ENCODE data around the gene B4GALNT3.

B4GALNT3 gene

DNA sequence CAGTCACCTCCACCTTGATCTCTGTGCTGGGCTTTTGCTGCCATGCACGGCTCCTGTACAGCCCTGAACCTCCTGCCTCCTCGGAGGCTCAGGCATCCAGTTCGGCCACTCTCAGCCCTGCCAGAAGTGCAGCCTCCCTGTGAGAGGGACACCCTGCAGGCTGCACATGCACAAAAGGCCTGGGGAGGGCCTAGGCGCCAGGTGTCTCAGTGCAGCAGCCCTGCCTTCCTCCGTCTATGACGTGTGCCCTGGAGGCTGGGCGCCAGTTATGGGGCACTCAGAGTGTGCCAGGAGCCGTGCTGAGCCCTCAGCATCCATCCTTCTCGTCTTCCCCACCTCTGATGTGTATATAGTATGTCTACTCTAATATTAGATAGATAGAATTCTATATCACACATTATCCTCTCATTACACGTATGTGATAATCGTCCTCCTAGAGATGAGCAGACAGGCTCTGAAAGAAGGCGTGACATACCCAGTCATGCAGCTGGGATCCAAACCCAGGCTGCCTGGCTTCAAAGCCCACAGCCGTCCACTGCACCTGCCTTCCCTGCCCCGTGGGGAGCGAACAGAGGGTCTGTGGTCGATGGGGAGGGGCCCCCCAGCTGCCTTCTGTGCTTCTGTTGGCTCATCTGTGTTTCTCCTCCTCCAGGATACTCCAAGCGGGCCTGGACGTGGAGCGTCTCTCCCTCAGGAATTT lies 101.1 kb downstream of the B4GALNT3 start:
- H3K4me3 ChIP-seq (replicated peaks in 1 of 2; ENCODE audit: low read depth in 2 of 2, low read length in 2 of 2), result no peak overlapping the region
- TF ChIP-seq, protein P1, sequence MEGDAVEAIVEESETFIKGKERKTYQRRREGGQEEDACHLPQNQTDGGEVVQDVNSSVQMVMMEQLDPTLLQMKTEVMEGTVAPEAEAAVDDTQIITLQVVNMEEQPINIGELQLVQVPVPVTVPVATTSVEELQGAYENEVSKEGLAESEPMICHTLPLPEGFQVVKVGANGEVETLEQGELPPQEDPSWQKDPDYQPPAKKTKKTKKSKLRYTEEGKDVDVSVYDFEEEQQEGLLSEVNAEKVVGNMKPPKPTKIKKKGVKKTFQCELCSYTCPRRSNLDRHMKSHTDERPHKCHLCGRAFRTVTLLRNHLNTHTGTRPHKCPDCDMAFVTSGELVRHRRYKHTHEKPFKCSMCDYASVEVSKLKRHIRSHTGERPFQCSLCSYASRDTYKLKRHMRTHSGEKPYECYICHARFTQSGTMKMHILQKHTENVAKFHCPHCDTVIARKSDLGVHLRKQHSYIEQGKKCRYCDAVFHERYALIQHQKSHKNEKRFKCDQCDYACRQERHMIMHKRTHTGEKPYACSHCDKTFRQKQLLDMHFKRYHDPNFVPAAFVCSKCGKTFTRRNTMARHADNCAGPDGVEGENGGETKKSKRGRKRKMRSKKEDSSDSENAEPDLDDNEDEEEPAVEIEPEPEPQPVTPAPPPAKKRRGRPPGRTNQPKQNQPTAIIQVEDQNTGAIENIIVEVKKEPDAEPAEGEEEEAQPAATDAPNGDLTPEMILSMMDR (IDR thresholded peaks at IDR 0.05; ENCODE audit: low read depth, low read length), result no peak
- no peak for DNase-seq (ENCODE audit: low read depth in 2 of 2)

DNA sequence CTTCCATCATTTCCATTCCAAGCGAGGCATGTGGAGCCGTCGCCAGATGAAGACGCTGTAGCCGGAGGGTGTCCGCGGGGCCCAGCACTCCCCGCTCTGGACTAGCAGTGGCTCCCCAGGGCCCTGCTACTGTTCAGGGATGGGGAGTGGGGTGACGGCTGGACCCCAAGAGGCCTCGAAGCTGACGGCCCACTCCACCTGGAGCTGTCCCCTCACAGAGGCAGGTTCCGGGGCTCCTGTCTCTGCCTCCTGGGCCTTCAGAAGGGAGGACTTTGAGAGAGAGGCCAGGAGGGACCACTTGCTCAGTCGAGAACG lies 101.6 kb downstream of the B4GALNT3 start:
- H3K4me3 ChIP-seq (replicated peaks in 1 of 2; ENCODE audit: low read depth in 2 of 2, low read length in 2 of 2), result no peak overlapping the region
- TF ChIP-seq, protein P1 (IDR thresholded peaks at IDR 0.05; ENCODE audit: low read depth, low read length), result no peak
- DNase-seq (ENCODE audit: low read depth in 2 of 2), result no peak

DNA sequence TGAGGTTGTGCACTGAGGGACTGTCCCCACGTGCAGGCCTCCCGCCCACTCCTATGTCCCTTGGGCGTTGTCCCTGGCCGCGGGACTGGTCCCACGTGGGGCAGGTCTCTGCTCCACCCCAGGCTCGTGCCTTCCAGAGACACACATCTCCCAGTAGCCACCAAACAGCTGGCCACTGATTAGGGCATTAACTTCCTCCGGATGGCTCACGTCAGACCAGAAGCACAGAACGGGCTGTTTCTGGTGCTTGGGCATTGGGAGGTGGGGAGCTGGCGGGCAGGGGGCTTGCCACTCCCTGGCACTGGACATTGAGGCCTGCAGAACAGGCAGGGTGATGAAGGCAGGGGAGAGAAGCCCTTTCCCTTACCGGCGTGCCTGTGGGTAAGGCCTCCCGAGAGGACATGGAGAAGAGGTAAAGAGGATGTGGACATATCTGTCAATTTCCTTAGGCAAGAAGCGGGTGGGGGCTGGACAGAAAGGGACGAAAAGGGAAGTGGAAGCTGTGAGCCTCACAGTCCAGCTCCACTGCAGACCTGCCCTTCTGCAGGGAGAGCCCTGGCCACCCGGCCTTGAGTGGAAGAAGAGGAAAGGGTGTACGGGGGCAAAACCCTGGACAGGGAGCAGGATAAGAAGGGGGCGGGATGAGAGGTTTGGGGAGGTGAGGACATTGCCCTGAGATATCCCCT lies 102.3 kb downstream of the B4GALNT3 start:
- TF ChIP-seq, protein P1 (IDR thresholded peaks at IDR 0.05; ENCODE audit: low read depth, low read length), result no peak
- no peak for DNase-seq (ENCODE audit: low read depth in 2 of 2)
- H3K4me3 ChIP-seq (replicated peaks in 1 of 2; ENCODE audit: low read depth in 2 of 2, low read length in 2 of 2), result no peak overlapping the region

DNA sequence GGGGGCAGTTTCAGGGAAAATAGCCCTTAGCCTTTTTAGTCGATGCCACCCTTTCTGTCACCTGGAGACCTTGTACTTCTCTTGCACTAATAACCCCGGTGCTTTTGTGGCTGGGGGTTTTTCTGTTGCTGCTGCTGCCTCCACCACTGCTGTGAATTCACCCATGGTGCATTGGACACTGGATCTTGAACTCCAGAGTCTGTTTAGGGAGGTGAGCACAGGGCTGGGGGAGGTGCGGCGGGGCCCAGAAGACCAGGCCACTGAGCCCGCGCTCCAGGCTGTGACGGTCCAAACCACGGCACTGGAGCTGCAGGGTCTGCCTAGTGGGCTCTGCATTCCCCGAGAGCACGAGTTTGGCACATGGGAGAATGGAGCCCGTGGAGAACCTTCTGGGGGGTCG lies 102.9 kb downstream of the B4GALNT3 start:
- TF ChIP-seq, protein P1 (IDR thresholded peaks at IDR 0.05; ENCODE audit: low read depth, low read length), result no peak
- DNase-seq (ENCODE audit: low read depth in 2 of 2), result no peak
- no peak overlapping the region for H3K4me3 ChIP-seq (replicated peaks in 1 of 2; ENCODE audit: low read depth in 2 of 2, low read length in 2 of 2)

DNA sequence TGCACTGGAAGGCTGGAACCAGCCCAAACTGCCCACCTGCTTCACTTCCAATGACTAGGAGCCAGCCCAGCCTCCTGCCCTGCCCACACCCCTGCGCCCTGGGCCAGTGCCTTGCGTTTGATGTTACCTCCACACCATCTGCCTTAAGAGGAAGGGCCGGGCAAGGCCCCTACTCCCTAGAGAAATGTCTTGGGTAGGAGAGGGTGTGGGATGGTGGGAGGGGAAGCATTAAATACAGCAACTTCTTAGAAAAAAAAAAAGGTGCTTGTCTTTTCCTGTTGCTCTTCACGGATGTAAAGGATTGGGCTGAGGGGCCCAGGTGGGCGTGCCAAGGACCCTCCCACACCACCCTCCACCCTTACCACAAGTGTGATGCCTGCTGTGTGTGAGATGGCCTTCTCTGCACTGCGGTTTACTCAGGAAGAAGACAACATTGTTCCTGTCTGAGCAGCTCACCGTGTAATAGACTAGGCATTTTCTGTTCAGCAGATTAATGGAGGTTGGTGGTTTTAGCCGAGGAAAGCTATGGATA lies 103.6 kb downstream of the B4GALNT3 start:
- H3K4me3 ChIP-seq (replicated peaks in 1 of 2; ENCODE audit: low read depth in 2 of 2, low read length in 2 of 2), result no peak overlapping the region
- TF ChIP-seq, protein P1 (IDR thresholded peaks at IDR 0.05; ENCODE audit: low read depth, low read length), result no peak
- DNase-seq (ENCODE audit: low read depth in 2 of 2), result no peak

DNA sequence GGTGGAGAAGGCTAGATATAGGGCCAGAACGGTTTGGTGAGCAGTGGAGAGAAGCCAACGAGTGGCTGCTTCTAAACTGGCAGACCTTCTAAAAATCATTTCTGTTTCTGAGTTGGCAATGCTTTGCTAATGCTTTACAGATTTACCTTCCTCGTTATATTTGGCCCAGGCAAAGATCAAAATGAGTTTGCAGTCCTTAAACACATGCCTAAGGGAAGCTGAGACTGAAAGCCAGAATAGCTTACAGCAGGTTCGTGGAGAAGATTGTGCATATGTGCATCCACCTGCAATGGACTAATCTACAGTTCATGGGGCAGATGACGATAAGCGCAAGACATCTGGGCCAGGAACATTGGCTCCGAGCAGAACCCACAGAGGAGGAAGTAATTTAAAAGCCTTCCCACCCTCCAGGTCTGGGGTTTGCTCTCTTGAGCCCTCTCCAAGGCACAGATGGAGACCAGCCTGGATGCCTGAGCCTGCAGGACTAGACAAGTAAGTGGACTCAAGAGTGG lies 104.1 kb downstream of the B4GALNT3 start:
- H3K4me3 ChIP-seq (replicated peaks in 1 of 2; ENCODE audit: low read depth in 2 of 2, low read length in 2 of 2), result no peak overlapping the region
- no peak for DNase-seq (ENCODE audit: low read depth in 2 of 2)

More for the DNA sequence above, 104.1 kb downstream of the B4GALNT3 start:
- TF ChIP-seq, protein P1 (IDR thresholded peaks at IDR 0.05; ENCODE audit: low read depth, low read length), result no peak
